GM12875 (cell line): ENCODE measurements around the gene CDON.

Source experiments
- H3K4me3 ChIP-seq: one replicate; pipeline ENCODE4 v1.5.1; 2011; ENCODE audit warnings: low read depth, low read length, control low read depth
- CTCF ChIP-seq: IDR thresholded peaks from 2 replicates; pipeline ENCODE4 v1.5.1; 2011; ENCODE audit warnings: low read depth, mild to moderate bottlenecking, control low read depth, inconsistent platforms, low read length, moderate library complexity, borderline replicate concordance; ENCODE audit not compliant: insufficient read depth

Gene CDON

DNA sequence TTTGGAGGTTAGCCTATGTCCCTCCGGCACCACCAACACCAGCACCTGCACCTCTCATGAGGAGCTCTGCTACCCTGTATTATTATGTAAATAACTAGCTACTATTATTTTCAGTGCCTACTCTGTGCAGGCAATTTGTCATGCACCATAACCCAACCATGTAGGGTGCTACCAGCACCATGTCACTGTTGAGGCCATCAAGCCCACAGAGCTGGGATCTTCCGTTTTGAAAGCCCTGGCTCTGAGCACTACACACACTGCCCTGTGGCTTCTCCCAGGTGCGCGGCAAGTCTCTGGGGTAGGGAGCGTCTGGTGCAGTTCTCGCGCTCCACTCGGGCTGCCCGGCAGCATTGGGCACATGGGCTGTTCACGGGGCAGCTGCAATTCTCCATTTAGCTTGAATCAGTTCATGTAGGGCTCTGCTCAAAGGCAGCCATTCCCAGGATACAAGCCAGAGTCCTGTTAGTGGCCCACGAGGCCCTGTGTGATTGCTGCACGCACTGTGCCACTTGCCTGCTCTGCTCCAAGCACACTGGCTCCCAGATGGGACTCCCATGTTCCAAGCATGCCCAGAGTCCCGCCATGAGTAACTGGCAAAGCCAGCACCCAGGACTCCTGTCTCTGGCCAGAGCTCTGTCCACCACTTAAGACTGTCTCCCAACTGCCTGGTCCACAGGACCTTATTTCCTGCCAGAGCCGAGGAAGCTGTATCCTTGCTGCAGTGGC lies 42.5 kb upstream of the CDON start:
- H3K4me3 ChIP-seq: no peak overlapping the region
- no peak for TF ChIP-seq CTCF

GRCh38 chr11:126104420-126104819 lies 41.8 kb upstream of the CDON start:
- no peak overlapping the region for H3K4me3 ChIP-seq
- TF ChIP-seq CTCF: no peak

GRCh38 chr11:126103150-126103549 lies 40.5 kb upstream of the CDON start:
- H3K4me3 ChIP-seq: no peak overlapping the region
- no peak for TF ChIP-seq CTCF

DNA sequence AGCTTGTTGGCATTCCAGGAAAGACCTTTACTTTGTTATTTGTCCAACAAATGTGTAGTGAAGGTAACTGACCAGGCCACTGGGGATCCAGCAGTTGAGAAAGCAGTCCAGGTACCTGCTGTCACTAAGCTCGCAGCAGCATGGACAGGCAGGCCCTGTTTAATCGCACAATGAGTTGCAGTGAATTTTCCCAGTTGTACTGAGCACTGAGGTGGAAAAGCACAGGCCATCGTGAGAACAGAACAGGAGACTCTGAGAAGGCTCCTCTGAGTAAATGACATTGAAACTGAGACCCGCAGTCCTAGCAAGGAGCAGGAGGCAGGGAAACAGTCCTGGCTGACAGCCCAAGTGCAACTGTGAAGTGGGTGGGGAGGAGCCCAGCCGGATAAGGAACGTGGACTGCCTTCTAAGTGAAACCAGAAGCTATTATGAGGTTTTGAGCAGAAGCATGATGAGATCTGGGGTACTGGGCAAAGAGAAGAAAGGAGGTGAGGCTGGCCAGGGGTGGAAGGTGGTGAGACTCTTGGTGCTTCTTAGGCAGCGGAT lies 39.8 kb upstream of the CDON start:
- no peak overlapping the region for H3K4me3 ChIP-seq
- TF ChIP-seq CTCF: no peak

- TF ChIP-seq CTCF: no peak
- no peak overlapping the region for H3K4me3 ChIP-seq
Observed at GRCh38 chr11:126101930-126102283, 39.2 kb upstream of the CDON start.

GRCh38 chr11:126101251-126101929 lies 38.7 kb upstream of the CDON start:
- no peak overlapping the region for H3K4me3 ChIP-seq
- no peak for TF ChIP-seq CTCF

GRCh38 chr11:126100716-126101115 lies 38.0 kb upstream of the CDON start:
- no peak for TF ChIP-seq CTCF
- H3K4me3 ChIP-seq: no peak overlapping the region
